Fibroblast of the aortic adventitia (primary cell): Measurements from ENCODE around the gene APOA1. TPM values are rescaled to one million over a fixed set of nuclear protein-coding genes. Genes with fewer than 3 reads are reported as not detected.

Experiments used
- DNase-seq: peaks from one replicate; pipeline ENCODE4 v3.0.0-alpha.2; 2010; ENCODE audit warnings: low read depth
- H3K4me3 ChIP-seq: 2 replicates; pipeline ENCODE4 v1.5.1; 2011; ENCODE audit warnings: low read depth, mild to moderate bottlenecking, control low read depth, low read length, moderate library complexity
- CTCF ChIP-seq: IDR thresholded peaks from 2 replicates; pipeline ENCODE4 v1.5.1; 2011; ENCODE audit warnings: mild to moderate bottlenecking, low read length, control low read depth, inconsistent platforms; ENCODE audit not compliant: insufficient read depth
- total RNA-seq: library from RNA; depleted of rRNA; stranded (reverse); fragments of >200 nt; gene quantifications from 2 replicates; pipeline ENCODE4 v1.2.3, GENCODE V29; 2012; ENCODE audit warnings: low replicate concordance

Gene APOA1
- total RNA-seq, 1 donor = 0.72 TPM

- no peak for DNase-seq
- TF ChIP-seq CTCF = no peak
- no peak overlapping the region for H3K4me3 ChIP-seq
These were observed 37.8 kb upstream of the APOA1 start for GRCh38 chr11:116875194-116875593.

GRCh38 chr11:116874251-116874650 lies 36.8 kb upstream of the APOA1 start:
- H3K4me3 ChIP-seq = no peak overlapping the region
- no peak for TF ChIP-seq CTCF
- DNase-seq = peak; percentile 81

- TF ChIP-seq CTCF = no peak
- DNase-seq = no peak
- no peak overlapping the region for H3K4me3 ChIP-seq
These were observed 36.0 kb upstream of the APOA1 start for GRCh38 chr11:116873381-116873780.

GRCh38 chr11:116871248-116871647 lies 33.8 kb upstream of the APOA1 start:
- TF ChIP-seq CTCF = no peak
- H3K4me3 ChIP-seq = no peak overlapping the region
- DNase-seq = peak; percentile 84

- H3K4me3 ChIP-seq = no peak overlapping the region
- no peak for DNase-seq
- TF ChIP-seq CTCF = no peak
These were observed 32.6 kb upstream of the APOA1 start for GRCh38 chr11:116870054-116870453.

- no peak overlapping the region for H3K4me3 ChIP-seq
- TF ChIP-seq CTCF = no peak
- no peak for DNase-seq
These were observed 32.2 kb upstream of the APOA1 start for GRCh38 chr11:116869610-116870009.

GRCh38 chr11:116868066-116868465 lies 30.6 kb upstream of the APOA1 start:
- H3K4me3 ChIP-seq = no peak overlapping the region
- DNase-seq = no peak
- TF ChIP-seq CTCF = no peak
